PC-9 (cell line): Measurements from ENCODE around the gene CREM.

Experiments
- CTCF ChIP-seq: fragments of 200-600 bp; sonication (generic); conservative IDR thresholded peaks from 2 replicates; pipeline ENCODE4 v1.6.1; 2017; ENCODE audit warnings: mixed run types, antibody characterized with exemption, mild to moderate bottlenecking, moderate library complexity
- EZH2 ChIP-seq: fragments of 200-600 bp; sonication (generic); IDR thresholded peaks from 2 replicates; pipeline ENCODE4 v1.8.0; 2017; ENCODE audit warnings: antibody characterized with exemption, low read depth

GRCh38 chr10:35223016-35223415, 96.4 kb downstream of the CREM start:
- TF ChIP-seq EZH2 (no peak), CTCF (no peak)
